Pons (tissue), 1 donor: ENCODE measurements around the gene NCOA7.
"Not testable (repeated sequence)": the region's sequence is repeated elsewhere in the genome, so short reads cannot be mapped to it uniquely, and the experiment has no call there.

Experiments
- DNase-seq: peaks from one replicate; pipeline ENCODE4 v3.0.0-alpha.2; 2016; ENCODE audit warnings: low spot score

Gene NCOA7

DNA sequence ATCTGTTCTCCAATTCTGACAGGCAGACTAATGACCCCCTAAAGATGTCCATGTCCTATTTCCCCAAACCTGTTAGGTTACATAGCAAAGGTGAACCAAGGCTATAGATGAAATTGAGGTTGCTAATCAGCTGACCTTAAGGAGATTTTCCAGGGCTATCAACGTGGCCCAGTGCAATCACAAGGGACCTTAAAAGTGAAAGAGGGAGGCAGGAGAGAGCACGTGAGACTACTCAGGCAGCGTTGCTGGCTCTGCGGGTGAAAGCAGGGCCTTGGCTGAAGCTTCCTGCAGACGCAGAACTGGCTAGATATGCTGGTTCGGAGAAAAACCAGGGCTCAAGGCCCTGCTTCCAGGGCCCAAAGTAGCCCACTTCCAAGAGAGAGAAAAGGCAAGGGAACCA lies 78.7 kb downstream of the NCOA7 start:
- DNase-seq = peak; percentile 68

GRCh38 chr6:125871365-125871764 lies 80.6 kb downstream of the NCOA7 start:
- DNase-seq = no peak

GRCh38 chr6:125872259-125872921 lies 81.6 kb downstream of the NCOA7 start:
- DNase-seq = no peak

DNA sequence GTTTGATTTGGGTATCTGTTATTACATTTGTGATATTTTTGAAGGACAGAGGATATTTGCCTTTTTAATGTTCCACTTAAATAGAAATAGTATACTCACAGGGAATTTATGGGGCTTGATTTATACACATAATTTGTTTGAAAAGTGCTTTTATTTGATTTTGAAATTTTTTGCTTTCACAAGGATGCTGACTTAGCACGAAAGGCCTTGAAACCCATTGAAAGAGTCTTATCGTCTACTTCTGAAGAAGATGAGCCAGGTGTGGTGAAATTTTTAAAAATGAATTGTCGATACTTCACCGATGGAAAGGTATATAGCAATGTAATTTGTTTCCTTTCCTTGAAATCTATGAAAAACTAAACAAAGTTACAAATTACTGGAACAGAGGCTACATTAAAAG lies 91.5 kb downstream of the NCOA7 start:
- DNase-seq = no peak

DNA sequence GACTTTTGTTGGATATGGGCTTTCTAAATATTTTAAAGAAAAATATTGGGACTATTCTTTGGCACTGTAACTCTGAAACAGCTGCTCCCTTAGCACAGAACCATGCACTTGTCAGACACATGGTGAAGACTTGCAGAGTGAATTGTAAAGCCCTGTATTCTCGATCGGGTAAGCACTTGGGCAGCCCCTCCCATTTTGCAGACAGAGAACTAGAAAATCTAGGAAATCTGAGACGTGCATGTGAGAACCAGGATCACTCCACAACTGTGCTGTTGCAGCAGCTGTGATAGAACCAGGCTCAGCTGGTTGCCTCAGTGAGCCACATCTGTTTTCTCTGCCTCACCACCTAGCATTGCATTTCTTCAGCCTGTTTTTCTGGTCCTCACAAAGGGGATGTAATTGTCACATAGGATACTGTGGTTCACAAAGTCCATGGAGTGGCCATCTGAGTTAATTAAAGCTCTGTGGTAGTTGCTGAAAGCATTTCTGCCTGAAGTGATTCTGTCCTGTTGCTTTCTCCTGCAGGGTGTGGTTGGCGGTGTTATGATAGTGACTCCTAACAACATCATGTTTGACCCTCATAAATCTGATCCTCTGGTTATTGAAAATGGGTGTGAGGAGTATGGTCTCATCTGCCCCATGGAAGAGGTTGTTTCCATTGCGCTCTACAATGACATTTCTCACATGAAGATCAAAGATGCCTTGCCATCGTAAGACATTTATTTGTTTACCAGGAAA lies 94.0 kb downstream of the NCOA7 start:
- DNase-seq = no peak

GRCh38 chr6:125886021-125886420 lies 95.3 kb downstream of the NCOA7 start:
- DNase-seq = no peak

- no peak for DNase-seq
Measured at GRCh38 chr6:125886914-125887313, 96.2 kb downstream of the NCOA7 start.

DNA sequence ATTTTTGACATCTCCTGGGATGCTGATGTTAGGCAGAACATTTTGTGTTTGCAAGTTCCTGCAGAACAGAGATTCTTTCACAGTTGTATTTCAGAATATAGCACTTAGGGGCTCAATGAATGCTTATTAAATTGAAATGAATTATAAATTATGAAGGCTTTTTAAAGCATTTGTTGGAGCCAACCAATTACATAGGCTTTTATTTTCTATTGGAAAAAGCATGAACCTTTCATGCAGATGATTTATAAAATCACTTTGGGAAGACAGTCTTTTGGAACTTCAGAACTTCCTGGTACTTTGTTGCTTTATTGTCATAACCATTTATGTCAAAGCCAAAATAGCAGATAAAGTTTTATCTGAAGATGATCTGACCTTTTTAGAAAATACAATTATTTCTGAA lies 96.6 kb downstream of the NCOA7 start:
- DNase-seq = no peak

DNA sequence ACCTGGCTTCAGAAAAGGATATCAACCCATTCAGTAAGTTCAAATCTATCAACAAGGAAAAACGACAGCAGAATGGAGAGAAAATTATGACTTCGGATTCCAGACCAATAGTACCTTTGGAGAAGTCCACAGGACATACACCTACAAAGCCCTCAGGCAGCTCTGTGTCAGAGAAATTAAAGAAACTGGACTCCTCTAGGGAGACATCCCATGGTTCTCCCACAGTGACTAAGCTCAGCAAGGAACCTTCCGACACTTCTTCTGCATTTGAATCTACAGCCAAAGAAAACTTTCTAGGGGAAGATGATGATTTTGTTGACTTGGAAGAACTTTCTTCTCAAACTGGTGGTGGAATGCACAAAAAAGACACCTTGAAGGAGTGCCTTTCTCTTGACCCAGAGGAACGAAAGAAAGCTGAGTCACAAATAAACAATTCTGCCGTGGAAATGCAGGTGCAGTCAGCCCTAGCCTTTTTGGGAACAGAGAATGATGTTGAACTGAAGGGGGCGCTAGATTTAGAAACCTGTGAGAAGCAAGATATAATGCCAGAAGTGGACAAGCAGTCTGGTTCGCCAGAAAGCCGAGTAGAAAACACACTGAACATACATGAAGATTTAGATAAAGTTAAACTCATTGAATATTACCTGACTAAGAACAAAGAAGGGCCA lies 98.4 kb downstream of the NCOA7 start:
- DNase-seq = no peak

DNA sequence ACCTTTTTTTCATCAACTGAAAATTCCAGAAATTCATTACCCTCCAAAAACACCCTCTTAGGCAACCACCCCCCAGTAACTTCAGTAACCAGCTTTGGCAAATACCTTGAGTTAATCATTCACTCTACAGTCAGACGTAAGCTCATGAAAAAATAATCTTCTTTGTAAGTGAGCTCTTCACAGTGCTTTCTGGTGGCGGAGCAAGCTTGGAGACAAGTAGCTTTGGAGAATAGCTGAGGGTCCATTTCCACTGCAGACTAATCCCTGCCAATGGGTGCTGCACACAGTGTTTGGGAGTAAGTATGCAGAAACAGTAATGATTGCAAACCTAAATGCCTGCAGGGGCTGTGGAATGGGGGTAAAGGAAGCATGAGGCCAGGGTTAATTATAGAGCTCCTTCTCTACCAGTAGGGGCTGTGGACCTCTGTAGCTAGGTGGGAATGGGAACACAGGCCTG lies 109.0 kb downstream of the NCOA7 start:
- DNase-seq = no peak

GRCh38 chr6:125904871-125905270 lies 114.1 kb downstream of the NCOA7 start:
- DNase-seq = no peak

DNA sequence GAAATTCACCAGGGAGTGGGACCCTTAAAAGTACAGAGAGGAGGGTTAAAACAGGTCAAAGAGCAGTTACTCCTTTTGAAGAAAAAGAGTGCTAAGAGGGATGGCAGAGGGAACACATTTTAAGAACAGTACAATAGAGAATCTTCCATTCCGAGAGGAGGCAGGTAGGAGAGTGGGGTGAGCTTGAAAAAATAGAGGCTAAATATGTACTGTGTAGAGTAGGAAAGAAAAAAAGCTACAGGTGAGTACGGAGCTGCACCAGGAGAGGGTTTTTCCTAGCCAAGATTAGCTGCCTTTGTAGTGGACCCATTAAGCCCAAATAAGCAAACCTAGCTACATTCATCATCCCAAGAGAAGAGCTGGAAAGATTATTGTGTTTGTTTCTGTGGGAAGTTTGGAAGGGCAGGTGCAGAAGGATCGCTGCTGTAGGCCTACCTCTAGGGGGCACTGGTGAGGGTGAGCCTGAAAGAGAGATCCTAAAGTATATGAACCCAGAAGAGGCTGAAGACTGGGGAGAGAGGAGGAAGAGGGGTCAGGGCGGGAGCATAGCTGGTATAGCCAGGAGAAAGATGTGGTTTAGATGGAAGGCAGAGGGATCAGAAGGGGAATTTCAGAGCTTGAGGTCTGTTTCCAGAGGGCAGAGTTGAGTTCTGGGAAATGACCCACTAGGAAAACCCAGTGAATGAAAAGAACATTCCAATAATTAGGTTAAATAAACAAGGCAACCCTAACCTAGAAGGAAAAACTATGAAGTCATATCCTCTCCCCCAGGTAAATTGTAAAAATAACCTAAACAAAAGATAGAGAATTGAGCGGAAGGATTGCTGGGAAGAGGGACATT lies 115.6 kb downstream of the NCOA7 start:
- no peak for DNase-seq

DNA sequence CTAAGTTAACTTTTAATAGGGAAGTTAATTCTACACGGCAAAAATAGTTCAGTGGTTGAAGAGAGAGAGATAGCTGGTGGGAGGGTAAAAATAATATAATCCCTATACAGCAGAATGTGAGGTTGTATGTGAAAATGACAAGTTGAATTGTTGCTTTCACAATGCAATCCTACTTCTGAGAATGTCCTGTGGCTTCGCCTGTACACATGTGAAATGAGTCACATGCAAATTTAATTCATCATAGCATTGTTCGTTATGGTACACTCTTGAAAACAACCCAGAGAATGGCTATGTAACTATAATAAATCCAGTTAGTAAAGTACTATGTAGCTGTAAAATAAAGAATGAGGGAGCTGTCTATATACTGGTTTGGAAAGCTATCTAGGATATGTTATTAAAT lies 119.8 kb downstream of the NCOA7 start:
- no peak for DNase-seq

- DNase-seq = not testable (repeated sequence)
Measured at GRCh38 chr6:125911051-125911451, 120.3 kb downstream of the NCOA7 start.

GRCh38 chr6:125912430-125912829 lies 121.7 kb downstream of the NCOA7 start:
- not testable (repeated sequence) for DNase-seq

DNA sequence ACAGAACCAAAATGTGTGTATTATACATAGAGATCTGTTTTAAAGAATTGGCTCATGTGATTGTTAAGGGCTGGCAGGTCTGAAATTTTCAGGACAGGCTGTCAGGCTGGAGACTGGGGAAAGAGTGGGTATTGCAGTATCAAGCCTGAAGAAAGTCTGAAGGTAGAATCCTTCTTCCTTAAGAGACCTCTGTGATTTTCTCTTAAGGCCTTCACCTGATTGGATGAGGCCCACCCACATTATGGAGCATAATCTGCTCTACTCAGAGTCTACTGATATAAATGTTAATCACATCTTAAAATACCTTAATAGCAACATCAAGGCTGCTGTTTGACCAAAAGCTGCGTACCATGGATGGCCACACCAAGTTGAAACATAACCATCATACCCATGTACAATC lies 122.4 kb downstream of the NCOA7 start:
- DNase-seq = no peak

- no peak for DNase-seq
Measured at GRCh38 chr6:125913864-125914351, 123.1 kb downstream of the NCOA7 start.

- DNase-seq = no peak
Measured at GRCh38 chr6:125918230-125918629, 127.5 kb downstream of the NCOA7 start.

DNA sequence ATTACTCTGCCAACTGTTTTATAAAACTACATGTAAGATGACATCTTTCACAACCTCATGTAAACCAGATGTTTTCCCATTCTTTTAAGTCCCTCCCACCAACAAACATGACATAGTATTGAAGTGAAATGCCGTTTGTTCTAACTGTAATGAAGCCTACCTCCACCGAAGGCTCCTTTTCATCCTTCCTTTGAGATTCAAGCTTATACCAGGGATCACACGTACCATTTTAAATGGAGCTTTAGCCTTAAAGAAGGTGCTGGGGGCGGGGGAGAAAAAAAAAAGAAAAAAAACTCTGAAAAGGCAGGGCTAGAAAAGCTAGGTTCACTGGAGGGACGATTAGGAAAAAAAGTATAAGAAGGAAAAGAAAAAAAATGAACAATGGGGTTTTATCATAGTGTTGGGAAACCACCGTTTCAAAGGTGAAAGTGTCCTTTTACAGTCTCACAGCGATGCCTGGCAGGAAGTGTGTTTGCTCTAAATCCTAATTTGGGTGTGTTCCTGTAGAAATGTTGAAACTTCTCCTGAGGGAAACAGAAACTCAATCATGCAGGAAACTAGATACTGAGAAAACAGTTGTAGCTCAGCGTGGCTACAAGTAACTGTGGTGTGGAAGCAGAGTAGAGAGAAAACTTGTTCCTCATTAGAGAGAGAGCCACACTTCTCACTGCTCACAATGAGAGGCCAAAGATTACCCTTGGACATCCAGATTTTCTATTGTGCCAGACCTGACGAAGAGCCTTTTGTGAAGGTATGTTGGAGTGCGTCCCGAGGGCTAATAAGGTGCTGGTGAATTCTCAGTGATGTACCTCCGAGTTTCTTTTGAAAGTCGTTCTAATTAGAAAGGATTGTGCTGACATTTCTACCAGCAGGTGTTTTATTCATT lies 128.2 kb downstream of the NCOA7 start:
- peak; percentile 60 for DNase-seq

GRCh38 chr6:125919618-125920017 lies 128.9 kb downstream of the NCOA7 start:
- no peak for DNase-seq

DNA sequence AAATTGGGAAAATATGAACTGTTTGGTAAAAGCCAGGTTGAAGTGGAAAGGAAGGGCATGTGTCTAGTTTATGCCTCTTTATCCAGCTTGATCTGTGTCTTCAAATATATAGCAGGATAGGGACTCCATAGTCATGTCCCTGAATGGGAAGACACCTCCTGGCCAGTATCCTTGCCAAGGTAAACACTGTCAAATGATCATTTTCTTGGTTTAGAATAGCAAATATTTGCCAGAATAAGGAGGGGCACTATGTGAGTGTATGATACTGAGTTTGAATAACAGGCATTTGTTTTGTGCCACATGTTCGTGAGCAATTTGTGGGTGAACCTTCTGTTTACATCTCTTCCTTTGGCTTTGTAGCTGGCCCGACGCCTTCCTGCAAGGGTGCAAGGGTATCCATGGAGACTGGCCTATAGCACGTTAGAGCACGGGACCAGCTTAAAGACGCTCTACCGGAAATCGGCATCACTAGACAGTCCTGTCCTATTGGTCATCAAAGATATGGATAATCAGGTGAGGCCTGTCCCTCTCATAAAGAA lies 131.6 kb downstream of the NCOA7 start:
- no peak for DNase-seq
